ENCODE results near the gene SLC39A3. TPM values are rescaled to one million over a fixed set of nuclear protein-coding genes. Genes with fewer than 3 reads are reported as not detected.

The SLC39A3 gene
- polyA plus RNA-seq, 12 donors = 12.4 to 25.5 (median 14.6) TPM; not detected in 1

DNA sequence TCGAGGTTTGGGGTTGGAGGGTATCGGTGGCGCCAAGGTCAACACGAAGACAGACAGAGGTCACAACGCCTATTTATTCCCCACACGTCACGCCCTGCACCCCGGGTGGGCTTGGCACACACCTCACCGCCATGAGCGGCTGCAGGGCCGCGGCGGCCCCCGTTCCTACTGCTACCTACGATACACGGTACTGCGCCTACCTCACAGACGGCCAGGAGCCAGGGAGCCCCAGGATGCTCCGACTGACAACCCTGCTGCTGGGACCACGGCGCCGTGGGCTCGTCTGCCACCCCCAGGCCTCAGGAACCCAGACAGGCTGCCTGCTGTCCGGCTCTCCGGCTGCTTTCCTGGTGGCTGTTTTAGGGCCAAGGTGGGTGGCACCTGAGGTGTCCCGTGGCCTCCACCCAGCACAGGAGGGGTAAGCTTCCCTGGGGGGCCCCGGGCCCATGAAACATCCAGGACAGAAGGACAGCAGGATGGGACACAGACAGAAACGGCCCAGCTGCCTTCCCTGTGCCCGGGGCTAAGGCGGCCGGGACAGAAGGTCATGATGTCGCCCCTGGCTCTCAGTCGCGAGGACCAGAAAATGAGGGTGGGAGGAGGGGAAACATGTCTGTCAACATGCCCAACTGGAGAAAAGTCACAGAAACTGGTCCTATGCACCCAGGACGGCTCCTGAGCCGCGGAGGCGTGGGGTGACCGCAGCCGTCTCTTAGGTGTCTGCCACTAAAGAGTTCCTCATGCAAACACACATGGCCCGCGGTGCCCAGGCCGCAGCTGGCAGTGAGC, 15.0 kb upstream of the SLC39A3 start:
- no peak for DNase-seq

DNA sequence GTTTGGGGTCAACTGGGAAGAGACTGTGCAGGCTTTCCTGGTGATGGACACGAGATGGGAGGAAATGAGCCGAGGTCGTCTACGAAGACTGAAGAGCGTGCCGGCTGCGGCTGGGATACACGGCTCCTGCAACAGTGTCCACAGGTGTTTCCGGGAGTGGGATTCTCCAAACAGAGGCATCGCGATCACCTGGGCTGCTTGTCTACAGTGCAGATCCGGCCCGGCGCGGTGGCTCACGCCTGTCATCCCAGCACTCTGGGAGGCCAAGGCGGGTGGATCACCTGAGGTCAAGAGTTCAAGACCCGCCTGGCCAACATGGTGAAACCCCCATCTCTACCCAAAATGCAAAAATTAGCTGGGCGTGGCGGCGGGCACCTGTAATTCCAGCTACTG, 11.6 kb upstream of the SLC39A3 start:
- no peak for DNase-seq

DNA sequence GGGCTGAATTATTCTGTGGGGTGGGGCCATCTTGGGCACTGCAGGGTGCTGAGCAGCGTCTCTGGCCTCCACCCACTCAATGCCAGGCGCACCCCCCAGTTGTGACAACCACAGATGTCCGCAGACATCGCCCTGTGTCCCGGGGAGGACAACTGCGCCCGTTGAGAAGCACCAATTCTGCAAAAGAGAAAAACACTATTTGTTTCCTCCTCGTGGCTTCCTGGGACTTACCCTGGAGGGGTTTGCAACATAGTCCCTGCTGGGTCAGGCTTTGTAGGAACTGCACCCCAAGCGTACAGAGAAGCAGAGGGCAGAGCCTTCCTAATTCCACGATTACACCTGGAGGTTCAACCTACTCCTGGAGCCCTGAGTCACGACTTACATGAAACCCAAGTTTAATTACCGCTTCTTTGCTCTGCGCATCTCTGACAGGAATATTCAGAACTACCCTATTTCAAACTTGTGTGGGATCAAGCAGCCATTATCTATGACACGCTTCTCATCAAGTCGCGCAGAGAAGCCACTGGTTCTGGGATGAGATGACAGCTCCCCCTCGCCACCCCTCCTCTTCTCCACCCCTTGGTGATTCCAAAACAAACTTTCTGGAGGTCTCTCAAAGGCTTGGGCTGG, 11.1 kb upstream of the SLC39A3 start:
- DNase-seq = no peak

DNA sequence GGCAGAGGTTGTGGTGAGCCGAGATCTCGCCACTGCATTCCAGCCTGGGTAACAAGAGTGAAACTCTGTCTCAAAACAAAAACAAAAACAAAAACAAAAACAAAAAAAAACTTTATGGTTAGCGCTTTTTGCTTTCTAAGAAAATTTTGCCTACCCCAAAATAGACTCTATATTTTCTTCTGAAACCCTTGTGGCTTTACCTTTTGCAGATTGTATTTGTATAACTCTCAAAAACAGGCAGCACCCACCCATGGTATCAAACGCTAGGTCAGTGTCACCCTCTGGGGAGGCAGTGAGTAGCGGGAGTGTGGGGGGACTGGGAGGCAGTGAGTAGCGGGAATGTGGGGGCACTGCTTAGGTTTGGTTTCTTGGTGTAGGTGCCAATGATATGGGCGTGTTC, 7.5 kb upstream of the SLC39A3 start:
- DNase-seq = no peak

GRCh38 chr19:2744113-2744512, 4.3 kb upstream of the SLC39A3 start:
- DNase-seq = no peak

- no peak for DNase-seq
Observed at GRCh38 chr19:2743099-2743498, 3.3 kb upstream of the SLC39A3 start.

DNA sequence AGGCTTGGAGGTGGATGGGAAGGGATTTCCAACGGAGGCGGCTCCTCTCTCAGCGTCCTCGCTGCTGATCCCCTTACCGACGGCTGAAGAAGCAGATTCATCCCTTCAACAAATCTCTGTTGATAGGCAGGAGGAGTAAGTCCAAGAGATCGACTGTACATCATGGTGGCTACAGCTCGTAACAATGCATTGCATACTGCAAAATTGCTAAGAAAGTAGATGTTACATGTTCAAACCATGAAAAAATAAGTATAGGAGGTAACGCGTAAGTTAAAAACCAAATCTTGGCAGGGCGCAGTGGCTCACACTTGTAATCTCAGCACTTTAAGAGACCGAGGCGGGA, 468 bp upstream of the SLC39A3 start:
- DNase-seq = no peak

DNA sequence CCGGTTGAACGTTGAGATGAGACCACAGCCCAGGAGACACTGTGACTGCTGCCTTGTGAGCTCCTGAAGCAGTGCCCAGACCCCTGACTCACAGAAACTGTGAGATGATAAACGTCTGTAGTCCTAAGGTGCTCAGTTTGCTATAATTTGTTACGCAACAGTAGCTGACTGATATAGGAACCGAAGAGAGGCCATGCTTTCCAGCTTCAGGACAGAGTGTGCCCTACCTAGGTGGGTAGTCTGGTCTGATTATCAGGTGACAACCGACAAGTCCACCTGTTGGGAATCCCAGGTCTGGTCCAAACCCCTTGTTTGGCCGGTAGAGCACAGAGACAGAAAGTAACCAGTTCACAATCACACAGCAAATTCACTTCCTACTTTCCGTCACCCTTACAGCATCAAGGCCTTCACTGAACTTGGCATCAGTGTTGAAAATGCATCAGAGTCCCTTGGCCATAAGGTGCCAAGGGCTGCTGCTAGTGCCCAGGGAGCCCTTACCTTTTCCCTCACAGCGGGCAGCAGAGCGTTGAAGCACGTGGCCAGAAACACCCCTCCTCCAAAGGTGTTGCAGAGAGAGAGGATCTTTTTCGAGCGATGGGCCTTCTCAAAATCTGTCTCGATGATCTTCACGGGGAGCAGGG, 3.1 kb downstream of the SLC39A3 start:
- DNase-seq = no peak

- no peak for DNase-seq
Observed at GRCh38 chr19:2735374-2735773, 4.4 kb downstream of the SLC39A3 start.

GRCh38 chr19:2734589-2735288, 5.1 kb downstream of the SLC39A3 start:
- DNase-seq = no peak

DNA sequence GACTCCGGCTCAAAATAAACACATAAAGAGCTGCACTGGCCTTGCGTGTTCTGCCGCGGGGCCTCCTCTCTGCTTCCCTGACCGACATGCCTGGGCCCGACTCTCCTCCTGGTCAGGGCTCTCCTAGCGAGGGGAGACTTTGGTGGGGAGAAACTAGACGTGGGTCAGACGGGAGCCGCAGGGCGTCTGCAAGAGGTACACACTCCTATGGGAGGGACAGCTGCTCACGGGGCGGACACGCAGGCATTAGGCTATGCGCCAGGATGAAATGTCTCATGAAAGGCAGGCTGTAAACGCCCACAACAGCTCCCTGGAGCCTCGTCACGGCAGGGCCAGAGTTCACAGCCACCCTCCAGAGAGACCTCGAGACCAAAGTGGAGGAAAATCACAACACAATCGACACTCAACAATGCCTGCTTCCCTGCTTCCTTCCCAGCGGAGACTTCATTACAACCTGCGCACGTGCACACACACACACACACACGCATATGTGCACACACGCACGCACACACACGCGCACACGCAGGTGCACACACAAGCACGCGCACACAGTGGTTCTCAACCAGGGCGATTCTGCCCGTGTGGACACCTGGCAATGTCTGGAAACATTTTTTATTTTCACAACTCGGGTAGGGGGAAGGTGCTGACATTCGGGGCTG, 5.8 kb downstream of the SLC39A3 start:
- no peak for DNase-seq

DNA sequence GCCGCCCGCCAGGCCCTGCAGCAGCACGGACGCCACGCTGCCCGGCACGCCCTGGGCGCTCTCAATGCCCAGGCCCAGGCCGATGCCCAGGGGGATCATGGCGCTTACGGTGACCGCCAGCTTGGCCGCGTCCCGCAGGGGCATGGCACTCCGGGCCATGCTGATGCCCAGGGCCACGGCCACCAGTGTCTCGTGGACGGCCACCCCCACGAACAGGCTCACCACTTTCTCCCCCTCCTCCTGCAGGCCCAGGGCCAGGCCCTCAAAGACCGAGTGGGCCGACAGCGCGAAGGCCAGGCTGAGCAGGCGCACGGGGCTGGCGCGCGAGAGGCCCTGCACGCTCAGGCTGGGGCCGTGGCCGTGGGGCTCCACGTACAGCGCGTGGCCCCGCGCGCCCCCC, 6.9 kb downstream of the SLC39A3 start:
- DNase-seq = no peak

DNA sequence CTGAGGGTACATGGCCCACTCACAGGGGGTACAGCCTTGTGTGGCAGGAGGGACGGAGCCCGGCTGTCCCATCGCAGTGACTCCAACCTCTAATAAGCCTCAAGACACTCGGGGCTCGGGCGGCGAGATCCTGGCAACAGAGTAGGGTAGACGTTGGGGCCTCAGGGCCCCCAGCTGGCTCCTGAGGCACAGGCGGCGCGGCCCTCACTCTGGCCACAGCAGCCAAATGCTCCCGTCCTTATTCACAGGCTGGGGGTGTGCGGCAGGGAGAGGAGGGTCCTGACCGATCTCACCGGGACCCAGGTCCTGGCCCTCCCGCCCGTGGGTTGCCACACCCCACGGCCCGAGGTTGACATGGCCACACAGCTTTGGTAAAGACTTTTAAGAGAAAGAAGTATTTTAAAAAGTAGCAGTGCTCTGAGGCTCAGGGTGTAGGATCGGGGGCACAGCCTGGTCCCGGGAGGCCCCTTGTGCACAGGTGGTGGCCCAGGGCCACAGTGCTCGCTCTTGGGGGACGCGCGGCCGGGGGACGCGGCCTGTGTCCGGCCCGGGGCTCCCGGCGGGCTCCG, 7.6 kb downstream of the SLC39A3 start:
- no peak for DNase-seq

DNA sequence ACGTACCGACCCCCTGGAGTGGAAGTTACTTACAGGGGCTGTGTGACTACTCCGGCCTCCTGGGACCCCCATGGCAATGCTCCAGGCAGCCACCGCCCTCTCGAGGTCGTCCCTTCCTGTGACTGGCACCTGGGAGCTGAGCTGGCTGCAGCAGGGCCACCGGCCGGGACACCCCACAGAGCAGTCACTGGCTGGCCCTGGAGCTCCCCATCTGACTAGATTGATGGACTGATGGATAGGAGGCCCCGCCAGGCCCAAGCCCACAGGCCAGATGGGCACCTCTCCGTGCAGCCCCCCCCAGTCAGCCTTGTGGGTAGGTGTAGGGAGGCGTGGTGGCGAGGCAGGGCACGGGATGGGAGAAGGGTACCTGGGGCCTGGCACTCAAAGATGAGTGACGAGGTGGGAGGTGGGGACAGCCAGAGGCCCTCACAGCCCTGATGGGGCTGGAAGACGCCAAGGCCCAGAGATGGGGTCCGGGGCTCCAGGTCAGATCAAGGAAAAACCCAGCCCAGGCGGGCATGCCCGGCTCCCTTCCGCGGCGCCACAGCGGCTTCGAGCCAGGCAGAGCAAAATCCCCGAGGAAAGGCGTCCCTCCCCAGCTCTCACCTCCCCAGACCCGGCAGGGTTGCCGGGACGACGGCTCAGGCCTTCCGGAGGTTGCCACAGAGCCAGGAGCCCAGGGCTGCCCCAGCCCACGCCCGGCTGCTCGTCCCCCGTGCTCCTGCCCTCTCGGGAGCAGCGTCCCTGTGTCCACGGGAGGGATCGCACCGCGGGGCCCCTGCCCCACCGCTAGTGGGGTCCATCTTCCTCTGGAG, 8.4 kb downstream of the SLC39A3 start:
- no peak for DNase-seq

DNA sequence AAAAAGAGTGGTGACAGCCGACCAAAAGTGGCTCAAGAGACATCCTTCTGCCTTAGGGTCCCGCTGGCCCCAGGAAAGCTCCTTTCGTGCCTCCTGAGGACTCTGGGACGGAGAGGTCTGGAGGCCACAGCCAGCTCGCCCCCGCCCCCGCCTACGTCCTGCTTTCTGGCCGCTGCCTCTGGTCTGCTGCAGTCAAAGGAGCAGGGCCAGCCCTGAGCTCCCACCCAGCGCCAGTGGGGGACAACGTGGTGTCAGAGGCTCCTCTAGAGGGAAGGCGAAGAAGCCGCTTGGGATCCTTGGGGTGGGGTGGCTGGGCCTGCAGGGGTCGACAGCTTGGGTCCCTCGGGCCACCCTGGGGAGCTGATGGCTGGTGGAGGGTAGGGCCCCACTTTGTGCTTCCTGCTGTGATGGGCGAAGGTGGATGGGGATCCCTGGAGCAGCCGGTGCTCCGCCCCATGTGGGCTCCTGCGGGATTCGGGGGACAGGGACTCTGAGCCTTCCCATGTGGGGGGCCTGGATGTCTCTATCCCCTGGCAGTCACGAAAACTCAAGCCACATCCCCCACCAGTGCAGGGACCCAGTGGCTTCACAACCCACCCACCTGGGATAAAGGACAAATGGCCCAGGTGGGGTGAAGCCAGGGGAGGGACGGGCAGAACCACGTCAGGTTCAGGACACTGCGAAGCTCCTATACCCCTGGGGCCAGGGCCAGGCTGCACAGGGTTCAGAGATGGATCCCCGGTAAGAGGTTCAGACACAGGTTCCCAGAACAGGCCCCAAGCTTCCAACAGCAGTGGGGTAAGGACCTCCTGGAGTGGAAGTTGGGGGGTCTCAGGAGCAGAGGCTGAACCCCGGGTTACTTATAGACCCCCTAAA, 9.6 kb downstream of the SLC39A3 start:
- no peak for DNase-seq

- DNase-seq = no peak
Observed at GRCh38 chr19:2728783-2729387, 10.9 kb downstream of the SLC39A3 start.

GRCh38 chr19:2727640-2727944, 12.2 kb downstream of the SLC39A3 start:
- no peak for DNase-seq

- no peak for DNase-seq
Observed at GRCh38 chr19:2726904-2727639, 12.7 kb downstream of the SLC39A3 start.
